Measurements from ENCODE around the gene MRPL24.

DNA sequence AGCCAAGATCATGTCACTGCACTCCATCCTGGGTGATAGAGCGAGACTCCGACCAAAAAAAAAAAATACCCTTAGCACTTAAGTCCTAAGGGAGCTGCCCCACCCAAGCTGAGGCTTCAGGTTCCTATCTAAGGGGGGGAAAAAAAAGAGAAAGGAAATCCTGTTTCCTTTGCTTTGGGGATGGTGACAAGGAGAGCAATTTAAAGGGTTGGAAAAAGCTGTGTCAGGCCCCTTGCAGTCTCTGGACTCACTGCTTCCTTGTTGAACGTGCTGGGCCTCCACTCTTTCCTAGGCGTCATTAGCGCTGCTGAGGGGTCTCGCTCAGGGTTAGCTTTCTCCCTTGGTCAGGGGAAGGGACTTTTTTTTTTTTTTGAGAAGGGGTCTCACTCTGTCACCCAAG, 44.6 kb upstream of the MRPL24 start:
- TF ChIP-seq, protein P1, sequence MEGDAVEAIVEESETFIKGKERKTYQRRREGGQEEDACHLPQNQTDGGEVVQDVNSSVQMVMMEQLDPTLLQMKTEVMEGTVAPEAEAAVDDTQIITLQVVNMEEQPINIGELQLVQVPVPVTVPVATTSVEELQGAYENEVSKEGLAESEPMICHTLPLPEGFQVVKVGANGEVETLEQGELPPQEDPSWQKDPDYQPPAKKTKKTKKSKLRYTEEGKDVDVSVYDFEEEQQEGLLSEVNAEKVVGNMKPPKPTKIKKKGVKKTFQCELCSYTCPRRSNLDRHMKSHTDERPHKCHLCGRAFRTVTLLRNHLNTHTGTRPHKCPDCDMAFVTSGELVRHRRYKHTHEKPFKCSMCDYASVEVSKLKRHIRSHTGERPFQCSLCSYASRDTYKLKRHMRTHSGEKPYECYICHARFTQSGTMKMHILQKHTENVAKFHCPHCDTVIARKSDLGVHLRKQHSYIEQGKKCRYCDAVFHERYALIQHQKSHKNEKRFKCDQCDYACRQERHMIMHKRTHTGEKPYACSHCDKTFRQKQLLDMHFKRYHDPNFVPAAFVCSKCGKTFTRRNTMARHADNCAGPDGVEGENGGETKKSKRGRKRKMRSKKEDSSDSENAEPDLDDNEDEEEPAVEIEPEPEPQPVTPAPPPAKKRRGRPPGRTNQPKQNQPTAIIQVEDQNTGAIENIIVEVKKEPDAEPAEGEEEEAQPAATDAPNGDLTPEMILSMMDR (IDR thresholded peaks at IDR 0.05), result no peak
- TF ChIP-seq POLR2A (IDR thresholded peaks at IDR 0.05), result no peak
